Neural progenitor cell (in vitro differentiated cells): ENCODE results near the gene DISC1. TPM values are rescaled to one million over a fixed set of nuclear protein-coding genes. Genes with fewer than 3 reads are reported as not detected.

Experiments used
- DNase-seq: peaks from one replicate; pipeline ENCODE4 v3.0.0-alpha.2; 2016; ENCODE audit warnings: low spot score
- H2AFZ ChIP-seq: fragments of 200-600 bp; sonication (generic); replicated peaks from 2 replicates; pipeline ENCODE4 v1.6.1; 2016; ENCODE audit warnings: antibody characterized with exemption
- H3F3A ChIP-seq: fragments of 200-600 bp; sonication (generic); 2 replicates; pipeline ENCODE4 v1.6.1; 2016; ENCODE audit warnings: antibody characterized with exemption, low read depth
- H3K27ac ChIP-seq: fragments of 200-600 bp; sonication (generic); 2 replicates; pipeline ENCODE4 v1.5.1; 2016; ENCODE audit warnings: mild to moderate bottlenecking
- H3K27me3 ChIP-seq: fragments of 200-600 bp; sonication (generic); 2 replicates; pipeline ENCODE4 v1.6.1; 2016; ENCODE audit warnings: mild to moderate bottlenecking, moderate library complexity
- H3K36me3 ChIP-seq: fragments of 200-600 bp; sonication (generic); 2 replicates; pipeline ENCODE4 v1.5.1; 2016
- H3K4me1 ChIP-seq: fragments of 200-600 bp; sonication (generic); 2 replicates; pipeline ENCODE4 v1.6.1; 2016; ENCODE audit warnings: mixed run types
- H3K4me2 ChIP-seq: fragments of 200-600 bp; sonication (generic); 2 replicates; pipeline ENCODE4 v1.6.1; 2016
- H3K4me3 ChIP-seq: fragments of 200-600 bp; sonication (generic); 2 replicates; pipeline ENCODE4 v1.5.1; 2016
- H3K79me2 ChIP-seq: fragments of 200-600 bp; sonication (generic); 2 replicates; pipeline ENCODE4 v1.6.1; 2016; ENCODE audit warnings: low read depth
- H3K9ac ChIP-seq: fragments of 200-600 bp; sonication (generic); 2 replicates; pipeline ENCODE4 v1.6.1; 2016
- H3K9me3 ChIP-seq: fragments of 200-600 bp; sonication (generic); 2 replicates; pipeline ENCODE4 v1.5.1; 2016; ENCODE audit warnings: low read depth
- H4K20me1 ChIP-seq: fragments of 200-600 bp; sonication (generic); 2 replicates; pipeline ENCODE4 v1.6.1; 2016; ENCODE audit warnings: low read depth
- H3K27ac Mint-ChIP-seq: 3 replicates; pipeline ENCODE4 v1.8.0; 2021; ENCODE audit warnings: mixed read lengths
- H3K27me3 Mint-ChIP-seq: 2 replicates; pipeline ENCODE4 v1.8.0; 2022; ENCODE audit warnings: low read depth, mild to moderate bottlenecking, inconsistent platforms, moderate library complexity, mixed read lengths; ENCODE audit not compliant: insufficient read depth
- H3K36me3 Mint-ChIP-seq: 3 replicates; pipeline ENCODE4 v1.8.0; 2021; ENCODE audit warnings: mixed read lengths
- H3K4me1 Mint-ChIP-seq: 3 replicates; pipeline ENCODE4 v1.8.0; 2021; ENCODE audit warnings: mixed read lengths
- H3K4me3 Mint-ChIP-seq: 3 replicates; pipeline ENCODE4 v1.8.0; 2021; ENCODE audit warnings: mild to moderate bottlenecking, moderate library complexity, mixed read lengths
- H3K9me3 Mint-ChIP-seq: 3 replicates; pipeline ENCODE4 v1.8.0; 2020; ENCODE audit warnings: mixed read lengths
- CTCF ChIP-seq: fragments of 200-600 bp; sonication (generic); IDR thresholded peaks from 2 replicates; pipeline ENCODE4 v1.5.1; 2017; ENCODE audit warnings: antibody characterized with exemption, mild to moderate bottlenecking
- EZH2 ChIP-seq: fragments of 200-600 bp; sonication (generic); IDR thresholded peaks from 2 replicates; pipeline ENCODE4 v1.6.1; 2017; ENCODE audit warnings: antibody characterized with exemption, mild to moderate bottlenecking, moderate library complexity
- EZH2phosphoT487 ChIP-seq: fragments of 200-600 bp; sonication (generic); IDR thresholded peaks from 2 replicates; pipeline ENCODE4 v1.6.1; 2017; ENCODE audit warnings: antibody characterized with exemption
- total RNA-seq: library from RNA; depleted of rRNA; stranded (reverse); fragments of >200 nt; gene quantifications from 2 replicates; pipeline ENCODE4 v1.2.3, GENCODE V29; 2015; ENCODE audit warnings: low replicate concordance

DISC1 gene
- total RNA-seq, 1 donor from 2014 or later: 1.8 TPM

- Histone ChIP-seq H3K4me3 (no peak overlapping the region), H3F3A (no peaks in the 10 kb centered on the region), H3K4me1 (no peaks in the 10 kb centered on the region), H3K79me2 (no peaks in the 10 kb centered on the region), H3K36me3 (no peaks in the 10 kb centered on the region), H3K27me3 (no peaks in the 10 kb centered on the region), H3K4me2 (no peak overlapping the region), H4K20me1 (no peaks in the 10 kb centered on the region), H2AFZ (no peak overlapping the region), H3K9me3 (no peaks in the 10 kb centered on the region), H3K27ac (no peak overlapping the region), H3K9ac (no peak overlapping the region)
- Mint-ChIP-seq H3K4me1 (peaks cover 3% of the 10 kb centered on the region), H3K27me3 (no peaks in the 10 kb centered on the region), H3K9me3 (peaks cover 6% of the 10 kb centered on the region), H3K36me3 (peaks cover 10% of the 10 kb centered on the region), H3K4me3 (no peak overlapping the region), H3K27ac (no peak overlapping the region)
- TF ChIP-seq EZH2 (no peak), EZH2phosphoT487 (no peak), CTCF (no peak)
- no peak for DNase-seq
Observed at GRCh38 chr1:231753313-231753712, 126.7 kb downstream of the DISC1 start.

GRCh38 chr1:231757101-231757404 is 130.5 kb downstream of the DISC1 start:
- Histone ChIP-seq H2AFZ (no peak overlapping the region), H3K36me3 (no peaks in the 10 kb centered on the region), H4K20me1 (no peaks in the 10 kb centered on the region), H3K9ac (no peak overlapping the region), H3K27me3 (no peaks in the 10 kb centered on the region), H3F3A (no peaks in the 10 kb centered on the region), H3K9me3 (no peaks in the 10 kb centered on the region), H3K27ac (no peak overlapping the region), H3K79me2 (no peaks in the 10 kb centered on the region), H3K4me2 (no peak overlapping the region), H3K4me1 (no peaks in the 10 kb centered on the region), H3K4me3 (no peak overlapping the region)
- Mint-ChIP-seq H3K27me3 (no peaks in the 10 kb centered on the region), H3K9me3 (peaks cover 6% of the 10 kb centered on the region), H3K36me3 (peaks cover 7% of the 10 kb centered on the region), H3K4me3 (no peak overlapping the region), H3K4me1 (no peaks in the 10 kb centered on the region), H3K27ac (no peak overlapping the region)
- DNase-seq: no peak
- TF ChIP-seq CTCF: no peak
- no peak for TF ChIP-seq EZH2phosphoT487
- no peak for TF ChIP-seq EZH2

- H3K4me1 ChIP-seq: no peaks in the 10 kb centered on the region
- no peak overlapping the region for H3K4me3 Mint-ChIP-seq
- no peaks in the 10 kb centered on the region for H3K9me3 ChIP-seq
- no peaks in the 10 kb centered on the region for H3K79me2 ChIP-seq
- no peaks in the 10 kb centered on the region for H3F3A ChIP-seq
- H2AFZ ChIP-seq: no peak overlapping the region
- H3K27ac ChIP-seq: no peak overlapping the region
- H3K4me2 ChIP-seq: no peak overlapping the region
- H3K9ac ChIP-seq: no peak overlapping the region
- H3K36me3 Mint-ChIP-seq: peaks cover 2% of the 10 kb centered on the region
- no peaks in the 10 kb centered on the region for H3K36me3 ChIP-seq
- no peaks in the 10 kb centered on the region for H3K4me1 Mint-ChIP-seq
- no peaks in the 10 kb centered on the region for H3K27me3 ChIP-seq
- no peaks in the 10 kb centered on the region for H3K9me3 Mint-ChIP-seq
- H3K27ac Mint-ChIP-seq: no peak overlapping the region
- no peak for TF ChIP-seq EZH2phosphoT487
- TF ChIP-seq CTCF: no peak
- no peak for TF ChIP-seq EZH2
- DNase-seq: no peak
- no peaks in the 10 kb centered on the region for H3K27me3 Mint-ChIP-seq
- H3K4me3 ChIP-seq: no peak overlapping the region
- no peaks in the 10 kb centered on the region for H4K20me1 ChIP-seq
Observed at GRCh38 chr1:231757759-231758158, 131.2 kb downstream of the DISC1 start.

GRCh38 chr1:231761252-231761651 is 134.7 kb downstream of the DISC1 start:
- Histone ChIP-seq H3K27ac (no peak overlapping the region), H3K9ac (no peak overlapping the region), H3F3A (no peaks in the 10 kb centered on the region), H3K9me3 (no peaks in the 10 kb centered on the region), H4K20me1 (no peaks in the 10 kb centered on the region), H2AFZ (no peak overlapping the region), H3K4me1 (no peaks in the 10 kb centered on the region), H3K4me3 (no peak overlapping the region), H3K79me2 (no peaks in the 10 kb centered on the region), H3K27me3 (no peaks in the 10 kb centered on the region), H3K4me2 (no peak overlapping the region), H3K36me3 (no peaks in the 10 kb centered on the region)
- no peak overlapping the region for H3K4me3 Mint-ChIP-seq
- no peaks in the 10 kb centered on the region for H3K9me3 Mint-ChIP-seq
- DNase-seq: no peak
- no peaks in the 10 kb centered on the region for H3K27me3 Mint-ChIP-seq
- peak overlapping the region; percentile 87 for H3K27ac Mint-ChIP-seq
- H3K4me1 Mint-ChIP-seq: no peaks in the 10 kb centered on the region
- no peaks in the 10 kb centered on the region for H3K36me3 Mint-ChIP-seq
- TF ChIP-seq EZH2phosphoT487 (no peak), CTCF (no peak), EZH2 (no peak)
